SK-N-SH (cell line): ENCODE data around the gene ELN. TPM values are rescaled to one million over a fixed set of nuclear protein-coding genes. Genes with fewer than 3 reads are reported as not detected.

Experiments
- CTCF ChIA-PET: fragments of 300-600, 350-600 bp; formaldehyde crosslinking; extraction: SDS; loops from one replicate; lab custom pipeline; 2021; lab: Yijun Ruan, JAX
- POLR2A ChIA-PET: fragments of 350-600 bp; sonication (Branson Sonifier 250); formaldehyde crosslinking; extraction: SDS; loops from one replicate; lab custom pipeline; 2020; ENCODE audit warnings: antibody characterized with exemption, inconsistent platforms; lab: Yijun Ruan, JAX
- DNase-seq: peaks from one replicate; pipeline ENCODE4 v3.0.0; 2012
- H2AFZ ChIP-seq: fragments of 200-600 bp; sonication (generic); 2 replicates; pipeline ENCODE4 v1.8.1; 2016; ENCODE audit warnings: antibody characterized with exemption, mild to moderate bottlenecking, low read depth
- H3F3A ChIP-seq: fragments of 200-600 bp; sonication (generic); replicated peaks from 2 replicates; pipeline ENCODE3; 2016; ENCODE audit warnings: antibody characterized with exemption, mild to moderate bottlenecking; ENCODE audit not compliant: insufficient read depth
- H3K27ac ChIP-seq, 2 experiments: fragments of 200-500 bp in 1 of 2; fragments of 200-600 bp in 1 of 2; sonication (Bioruptor generic) in 1 of 2; sonication (generic), shearing (Covaris generic) in 1 of 2; 2 replicates each; pipeline versions ENCODE4 v1.5.1 to v1.6.1; 2014 to 2016; ENCODE audit warnings: low read depth in 2 of 2, inconsistent platforms in 1 of 2, low read length in 1 of 2, mild to moderate bottlenecking in 1 of 2, mixed read lengths in 1 of 2
- H3K27me3 ChIP-seq: fragments of 200-600 bp; sonication (generic), shearing (Covaris generic); 2 replicates; pipeline ENCODE4 v1.6.1; 2016; ENCODE audit warnings: mixed run types; ENCODE audit not compliant: insufficient read depth
- H3K36me3 ChIP-seq, 2 experiments: fragments of 200-500 bp in 1 of 2; fragments of 200-600 bp in 1 of 2; sonication (Bioruptor generic) in 1 of 2; sonication (generic) in 1 of 2; replicated peaks in 1 of 2; 2 replicates each; pipeline versions ENCODE3 to v1.5.1; 2014 to 2016; ENCODE audit warnings: low read length in 1 of 2, mild to moderate bottlenecking in 1 of 2; ENCODE audit not compliant: insufficient read depth in 2 of 2, control insufficient read depth in 1 of 2
- H3K4me1 ChIP-seq, 2 experiments: fragments of 200-500 bp in 1 of 2; fragments of 200-600 bp in 1 of 2; sonication (Bioruptor generic) in 1 of 2; sonication (generic), shearing (Covaris generic) in 1 of 2; 2 replicates each; pipeline versions ENCODE4 v1.5.1 to v1.6.1; 2014 to 2016; ENCODE audit warnings: low read depth in 1 of 2, low read length in 1 of 2, mixed run types in 1 of 2; ENCODE audit not compliant: insufficient read depth in 2 of 2, control insufficient read depth in 1 of 2
- H3K4me2 ChIP-seq: fragments of 200-600 bp; sonication (generic), shearing (Covaris generic); 2 replicates; pipeline ENCODE4 v1.6.1; 2017; ENCODE audit warnings: mixed run types
- H3K4me3 ChIP-seq, 2 experiments: fragments of 200-500 bp in 1 of 2; fragments of 200-600 bp in 1 of 2; sonication (Bioruptor generic) in 1 of 2; sonication (generic), shearing (Covaris generic) in 1 of 2; 2 replicates each; pipeline versions ENCODE4 v1.5.1 to v1.8.1; 2014 to 2016; ENCODE audit warnings: low read depth in 2 of 2, inconsistent platforms in 1 of 2, low read length in 1 of 2, mild to moderate bottlenecking in 1 of 2, mixed read lengths in 1 of 2, moderate library complexity in 1 of 2
- H3K79me2 ChIP-seq: fragments of 200-600 bp; sonication (generic); 2 replicates; pipeline ENCODE4 v1.8.1; 2017; ENCODE audit warnings: mild to moderate bottlenecking; ENCODE audit not compliant: insufficient read depth
- H3K9ac ChIP-seq: fragments of 200-600 bp; sonication (generic); 2 replicates; pipeline ENCODE4 v1.6.1; 2017; ENCODE audit warnings: mixed run types
- H3K9me2 ChIP-seq: fragments of 200-600 bp; sonication (generic); 2 replicates; pipeline ENCODE4 v1.6.1; 2017; ENCODE audit warnings: mixed run types
- H3K9me3 ChIP-seq: fragments of 200-600 bp; sonication (generic); 2 replicates; pipeline ENCODE4 v1.6.1; 2017; ENCODE audit warnings: mixed run types, mild to moderate bottlenecking, moderate library complexity
- H4K20me1 ChIP-seq: fragments of 200-600 bp; sonication (generic); 2 replicates; pipeline ENCODE4 v1.6.1; 2017; ENCODE audit warnings: mild to moderate bottlenecking, mixed run types; ENCODE audit not compliant: insufficient read depth
- CHD2 ChIP-seq: fragments of 150-350 bp; IDR thresholded peaks from 2 replicates; pipeline ENCODE4 v1.6.1; 2018; ENCODE audit warnings: low read length; ENCODE audit not compliant: partially characterized antibody
- CTCF ChIP-seq: fragments of 200-600 bp; sonication (generic); IDR thresholded peaks from 2 replicates; pipeline ENCODE4 v1.6.1; 2017; ENCODE audit warnings: antibody characterized with exemption, mild to moderate bottlenecking, moderate library complexity
- EP300 ChIP-seq, 2 experiments: IDR thresholded peaks; 2 replicates each; pipeline versions ENCODE4 v1.4.0 to v1.6.1; 2012; ENCODE audit warnings: borderline replicate concordance in 1 of 2, low read depth in 1 of 2, low read length in 1 of 2
- FOSL2 ChIP-seq: IDR thresholded peaks from 2 replicates; pipeline ENCODE4 v1.4.0; 2012; ENCODE audit warnings: low read depth, mild to moderate bottlenecking, moderate library complexity, borderline replicate concordance
- FOXJ3 ChIP-seq: sonication (generic); formaldehyde crosslinking; IDR thresholded peaks from 2 replicates; pipeline ENCODE4 v1.5.1; 2020; ENCODE audit warnings: mild to moderate bottlenecking, missing genetic modification reagents
- GABPA ChIP-seq: IDR thresholded peaks from 2 replicates; pipeline ENCODE4 v1.4.0; 2012; ENCODE audit warnings: low read depth, mild to moderate bottlenecking
- NFIC ChIP-seq: IDR thresholded peaks from 2 replicates; pipeline ENCODE4 v1.4.0; 2012; ENCODE audit warnings: borderline replicate concordance
- PBX3 ChIP-seq: IDR thresholded peaks from 2 replicates; pipeline ENCODE4; 2012
- RFX5 ChIP-seq: IDR thresholded peaks from 2 replicates; pipeline ENCODE4 v1.6.1; 2012; ENCODE audit warnings: mild to moderate bottlenecking, improper control_type of control experiment, low read length
- TCF12 ChIP-seq: IDR thresholded peaks from 2 replicates; pipeline ENCODE4 v1.4.0; 2012
- YY1 ChIP-seq: IDR thresholded peaks from 2 replicates; pipeline ENCODE4 v1.4.0; 2012; ENCODE audit warnings: low read depth, mild to moderate bottlenecking
- WGBS: methylation state at CpG from one replicate; pipeline ENCODE4 v1.1.6; 2017; ENCODE audit warnings: low lambda C conversion rate; 5-methylcytosine and 5-hydroxymethylcytosine counted together
- polyA plus RNA-seq, 3 experiments: library from polyadenylated mRNA; depleted of rRNA; stranded (reverse); fragments of >200 nt; gene quantifications; 2 replicates each; pipeline ENCODE4 v1.2.3, GENCODE V29; 2012
- TF ChIP-seq, protein P1 (sequence below): IDR thresholded peaks from 2 replicates; pipeline ENCODE4 v1.4.0; 2012; ENCODE audit warnings: low read depth, borderline replicate concordance
- TF ChIP-seq, protein P2 (sequence below): fragments of 150-350 bp; IDR thresholded peaks from 2 replicates; pipeline ENCODE4 v1.6.1; 2017; ENCODE audit warnings: antibody characterized with exemption, low read length, low read depth, borderline replicate concordance

Gene ELN
- polyA plus RNA-seq, 1 of the 3 experiments (the other 2 are of a cell fraction): 12.5 TPM

GRCh38 chr7:74059681-74060588 is 32.0 kb downstream of the ELN start:
- no peaks in the 10 kb centered on the region for H3K79me2 ChIP-seq
- H3K9me2 ChIP-seq: no peaks in the 10 kb centered on the region
- no peaks in the 10 kb centered on the region for H3K36me3 ChIP-seq
- H2AFZ ChIP-seq: no peak overlapping the region
- no peak overlapping the region for H3K9ac ChIP-seq
- 76% methylated on average over 20 of the region's 21 CpGs for WGBS
- TF ChIP-seq CTCF (no peak), PBX3 (no peak), NFIC (no peak), TCF12 (no peak), EP300 (IDR thresholded peaks at IDR 0.05; ENCODE audit: borderline replicate concordance in 1 of 2, low read depth in 1 of 2, low read length in 1 of 2) (no peak), FOXJ3 (no peak), FOSL2 (no peak), RFX5 (no peak), CHD2 (no peak), YY1 (no peak), GABPA (no peak)
- TF ChIP-seq, protein P1, sequence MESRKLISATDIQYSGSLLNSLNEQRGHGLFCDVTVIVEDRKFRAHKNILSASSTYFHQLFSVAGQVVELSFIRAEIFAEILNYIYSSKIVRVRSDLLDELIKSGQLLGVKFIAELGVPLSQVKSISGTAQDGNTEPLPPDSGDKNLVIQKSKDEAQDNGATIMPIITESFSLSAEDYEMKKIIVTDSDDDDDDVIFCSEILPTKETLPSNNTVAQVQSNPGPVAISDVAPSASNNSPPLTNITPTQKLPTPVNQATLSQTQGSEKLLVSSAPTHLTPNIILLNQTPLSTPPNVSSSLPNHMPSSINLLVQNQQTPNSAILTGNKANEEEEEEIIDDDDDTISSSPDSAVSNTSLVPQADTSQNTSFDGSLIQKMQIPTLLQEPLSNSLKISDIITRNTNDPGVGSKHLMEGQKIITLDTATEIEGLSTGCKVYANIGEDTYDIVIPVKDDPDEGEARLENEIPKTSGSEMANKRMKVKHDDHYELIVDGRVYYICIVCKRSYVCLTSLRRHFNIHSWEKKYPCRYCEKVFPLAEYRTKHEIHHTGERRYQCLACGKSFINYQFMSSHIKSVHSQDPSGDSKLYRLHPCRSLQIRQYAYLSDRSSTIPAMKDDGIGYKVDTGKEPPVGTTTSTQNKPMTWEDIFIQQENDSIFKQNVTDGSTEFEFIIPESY: no peak
- TF ChIP-seq, protein P2, sequence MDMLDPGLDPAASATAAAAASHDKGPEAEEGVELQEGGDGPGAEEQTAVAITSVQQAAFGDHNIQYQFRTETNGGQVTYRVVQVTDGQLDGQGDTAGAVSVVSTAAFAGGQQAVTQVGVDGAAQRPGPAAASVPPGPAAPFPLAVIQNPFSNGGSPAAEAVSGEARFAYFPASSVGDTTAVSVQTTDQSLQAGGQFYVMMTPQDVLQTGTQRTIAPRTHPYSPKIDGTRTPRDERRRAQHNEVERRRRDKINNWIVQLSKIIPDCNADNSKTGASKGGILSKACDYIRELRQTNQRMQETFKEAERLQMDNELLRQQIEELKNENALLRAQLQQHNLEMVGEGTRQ: no peak
- H4K20me1 ChIP-seq: no peaks in the 10 kb centered on the region
- H3K27me3 ChIP-seq: no peaks in the 10 kb centered on the region
- H3K9me3 ChIP-seq: no peaks in the 10 kb centered on the region
- no peaks in the 10 kb centered on the region for H3K4me1 ChIP-seq
- no peak overlapping the region for H3K27ac ChIP-seq
- H3K4me2 ChIP-seq: no peak overlapping the region
- ChIA-PET CTCF (interaction anchor here (0.6 to 3.2 kb wide), 11 partner anchors 10 to 351 kb away, joined by 3 to 12 read pairs (median 5); no protein-coding TSS in a partner anchor), POLR2A (interaction anchor here (1.2 kb wide), 1 partner anchor 15 kb away, joined by 3 read pairs; no protein-coding TSS in a partner anchor)
- no peak overlapping the region for H3K4me3 ChIP-seq
- H3F3A ChIP-seq: no peaks in the 10 kb centered on the region
- DNase-seq: peak; percentile 40
